ENCODE measurements around the gene SLC27A5.
"Not testable (repeated sequence)": the region's sequence is repeated elsewhere in the genome, so short reads cannot be mapped to it uniquely, and the experiment has no call there.

Gene SLC27A5

GRCh38 chr19:58466760-58467589, 44.8 kb downstream of the SLC27A5 start, which contains the start of gene ZNF324:
TSS of gene ZNF324 (plus strand) at chr19:58467080. CDS start at chr19:58469186, 2,106 bp downstream.
- DNase-seq = peak; percentile 92 to 96 (median 93)

DNA sequence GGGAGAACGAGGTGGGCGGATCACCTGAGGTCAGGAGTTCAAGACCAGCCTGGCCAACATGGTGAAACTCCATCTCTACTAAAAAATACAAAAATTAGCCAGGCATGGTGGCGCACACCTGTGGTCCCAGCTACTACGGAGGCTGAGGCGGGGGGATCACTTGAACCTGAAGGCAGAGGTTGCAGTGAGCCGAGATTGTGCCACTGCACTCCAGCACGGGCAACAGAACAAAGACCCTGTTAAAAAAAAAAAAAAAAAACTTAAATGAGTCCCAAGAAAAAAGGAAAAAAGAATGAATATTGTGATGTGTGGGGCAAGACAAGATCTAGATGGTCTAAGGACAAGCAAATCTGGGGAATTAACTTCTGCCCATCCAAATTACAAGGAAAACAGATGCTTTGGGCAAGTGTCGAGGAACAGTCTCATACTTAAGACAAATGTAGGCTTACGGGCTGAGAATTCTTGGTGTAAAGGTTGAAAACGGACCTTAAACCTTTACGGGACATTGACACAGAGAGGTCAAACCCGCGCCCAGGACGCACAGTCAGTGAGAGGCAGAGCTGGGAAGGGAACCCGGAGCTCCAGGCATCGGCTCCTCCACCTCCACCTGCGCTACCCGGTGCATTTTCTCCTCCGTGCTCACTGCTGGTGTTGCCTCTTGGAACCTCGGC, 45.6 kb downstream of the SLC27A5 start:
- DNase-seq = no peak

- no peak for DNase-seq
These were observed 51.8 kb downstream of the SLC27A5 start for GRCh38 chr19:58460039-58460438.

- DNase-seq = no peak
These were observed 55.7 kb downstream of the SLC27A5 start for GRCh38 chr19:58456111-58456510.

DNA sequence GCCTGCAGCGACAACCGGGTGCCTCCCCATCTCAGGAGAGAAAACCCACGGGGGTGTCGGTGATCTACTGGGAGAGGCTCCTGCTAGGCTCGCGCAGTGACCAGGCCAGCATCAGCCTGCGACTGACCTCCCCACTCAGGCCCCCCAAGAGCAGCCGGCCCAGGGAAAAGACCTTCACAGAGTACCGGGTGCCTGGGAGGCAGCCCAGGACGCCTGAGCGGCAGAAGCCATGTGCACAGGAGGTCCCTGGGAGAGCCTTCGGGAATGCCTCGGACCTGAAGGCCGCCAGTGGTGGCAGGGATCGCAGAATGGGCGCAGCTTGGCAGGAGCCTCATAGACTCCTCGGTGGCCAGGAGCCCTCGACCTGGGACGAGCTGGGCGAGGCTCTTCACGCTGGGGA, 56.5 kb downstream of the SLC27A5 start:
- no peak for DNase-seq

DNA sequence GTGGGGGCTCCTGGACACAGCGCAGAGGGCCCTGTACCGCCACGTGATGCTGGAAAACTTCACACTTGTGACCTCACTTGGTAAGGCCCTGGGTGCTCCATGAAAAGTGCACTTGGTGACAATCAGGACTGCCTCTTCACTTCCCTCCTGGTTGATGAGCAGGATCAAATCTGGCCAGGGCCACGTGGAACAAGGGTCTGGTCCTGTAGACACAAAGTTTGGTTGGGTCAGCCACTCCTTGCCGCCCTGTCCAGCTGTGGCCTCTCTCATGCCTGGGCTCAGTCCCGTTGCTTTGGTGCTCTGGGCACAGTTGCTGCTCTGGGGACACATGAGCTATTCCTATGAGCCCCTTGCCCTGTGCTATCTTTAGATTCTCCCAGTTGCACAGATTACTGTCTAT, 58.0 kb downstream of the SLC27A5 start:
- DNase-seq = no peak

GRCh38 chr19:58451358-58452101, 60.3 kb downstream of the SLC27A5 start, which contains the start of gene ZNF324B:
TSS of gene ZNF324B (plus strand) at chr19:58451622. CDS start at chr19:58453702, 2,080 bp downstream.
- peak; percentile 92 to 95 (median 94) for DNase-seq

- no peak for DNase-seq
These were observed 60.9 kb downstream of the SLC27A5 start for GRCh38 chr19:58450856-58451357.

DNA sequence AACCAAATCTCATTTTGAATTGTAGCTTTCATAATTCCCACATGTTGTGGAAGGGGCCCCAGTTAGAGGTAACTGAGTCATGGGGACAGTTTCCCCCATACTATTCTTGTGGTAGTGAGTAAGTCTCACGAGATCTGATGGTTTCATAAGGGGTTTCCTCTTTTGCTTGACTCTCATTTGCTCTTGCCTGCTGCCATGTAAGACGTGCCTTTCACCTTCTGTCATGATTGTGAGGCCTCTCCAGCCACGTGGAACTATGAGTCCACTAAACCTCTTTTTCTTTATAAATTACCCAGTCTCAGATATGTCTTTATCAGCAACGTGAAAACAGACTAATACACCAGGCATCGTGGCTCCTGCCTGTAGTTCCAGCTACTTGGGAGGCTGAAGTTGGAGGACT, 61.8 kb downstream of the SLC27A5 start:
- not testable (repeated sequence) for DNase-seq

DNA sequence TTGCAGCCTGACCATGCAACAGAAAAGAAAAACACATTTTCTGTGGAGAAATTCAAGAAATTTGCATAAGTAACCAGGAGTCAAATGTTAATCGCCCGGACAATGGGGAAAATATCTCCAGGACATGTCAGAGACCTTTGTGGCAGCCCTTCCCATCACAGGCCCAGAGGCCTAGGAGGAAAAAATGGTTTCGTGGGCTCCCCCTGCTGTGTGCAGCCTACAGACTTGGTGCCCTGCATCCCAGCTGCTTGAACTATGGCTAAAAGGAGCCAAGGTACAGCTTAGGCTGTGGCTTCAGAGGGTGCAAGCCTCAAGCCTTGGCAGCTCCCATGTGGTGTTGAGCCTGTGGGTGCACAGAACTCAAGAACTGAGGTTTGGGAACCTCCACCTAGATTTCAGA, 62.9 kb downstream of the SLC27A5 start:
- DNase-seq = not testable (repeated sequence)

All from activated CD4-positive, CD25-positive, alpha-beta regulatory T cell (primary cell).